ENCODE measurements around the gene OTP. TPM values are rescaled to one million over a fixed set of nuclear protein-coding genes. Genes with fewer than 3 reads are reported as not detected.

The OTP gene
- polyA plus RNA-seq, 1 experiment = not detected

- TF ChIP-seq, protein P1, sequence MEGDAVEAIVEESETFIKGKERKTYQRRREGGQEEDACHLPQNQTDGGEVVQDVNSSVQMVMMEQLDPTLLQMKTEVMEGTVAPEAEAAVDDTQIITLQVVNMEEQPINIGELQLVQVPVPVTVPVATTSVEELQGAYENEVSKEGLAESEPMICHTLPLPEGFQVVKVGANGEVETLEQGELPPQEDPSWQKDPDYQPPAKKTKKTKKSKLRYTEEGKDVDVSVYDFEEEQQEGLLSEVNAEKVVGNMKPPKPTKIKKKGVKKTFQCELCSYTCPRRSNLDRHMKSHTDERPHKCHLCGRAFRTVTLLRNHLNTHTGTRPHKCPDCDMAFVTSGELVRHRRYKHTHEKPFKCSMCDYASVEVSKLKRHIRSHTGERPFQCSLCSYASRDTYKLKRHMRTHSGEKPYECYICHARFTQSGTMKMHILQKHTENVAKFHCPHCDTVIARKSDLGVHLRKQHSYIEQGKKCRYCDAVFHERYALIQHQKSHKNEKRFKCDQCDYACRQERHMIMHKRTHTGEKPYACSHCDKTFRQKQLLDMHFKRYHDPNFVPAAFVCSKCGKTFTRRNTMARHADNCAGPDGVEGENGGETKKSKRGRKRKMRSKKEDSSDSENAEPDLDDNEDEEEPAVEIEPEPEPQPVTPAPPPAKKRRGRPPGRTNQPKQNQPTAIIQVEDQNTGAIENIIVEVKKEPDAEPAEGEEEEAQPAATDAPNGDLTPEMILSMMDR (IDR thresholded peaks at IDR 0.05; ENCODE audit: low read depth, low read length) = no peak
- POLR2A ChIA-PET = no interaction called here
- no peaks in the 10 kb centered on the region for H3K9me3 ChIP-seq (ENCODE audit: control insufficient read depth, insufficient read depth, low read length)
- DNase-seq (ENCODE audit: low read depth, low spot score) = no peak
- peaks cover 2% of the 10 kb centered on the region for H3K27me3 ChIP-seq (ENCODE audit: control insufficient read depth, insufficient read depth, low read length)
- no peak overlapping the region for H3K27ac ChIP-seq (ENCODE audit: low read depth, low read length)
- no peak overlapping the region for H3K4me3 ChIP-seq (ENCODE audit: low read depth, low read length)
- CTCF ChIA-PET = no interaction called here
These were observed 31.2 kb downstream of the OTP start for GRCh38 chr5:77607324-77607723.

DNA sequence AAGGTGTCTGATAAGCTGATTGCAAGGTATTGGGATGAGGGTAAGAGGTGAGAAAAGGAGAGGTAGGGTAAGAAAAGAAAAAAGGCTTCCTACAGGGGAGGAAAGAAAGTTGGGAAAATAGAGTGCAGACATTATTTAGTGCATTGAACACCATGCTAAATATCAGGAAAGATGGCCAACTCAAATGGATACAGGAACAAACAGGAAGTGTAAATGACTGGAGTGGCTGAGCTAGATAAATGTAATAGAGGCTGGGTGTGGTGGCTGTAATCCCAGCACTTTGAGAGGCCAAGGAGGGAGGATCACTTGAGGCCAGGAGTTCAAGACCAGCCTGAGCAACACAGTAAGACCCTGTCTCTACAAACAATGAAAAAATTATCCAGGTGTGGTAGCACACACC lies 32.2 kb downstream of the OTP start:
- TF ChIP-seq, protein P1 (IDR thresholded peaks at IDR 0.05; ENCODE audit: low read depth, low read length) = no peak
- DNase-seq (ENCODE audit: low read depth, low spot score) = no peak
- ChIA-PET CTCF (interaction anchor here (0.6 kb wide), 1 partner anchor 28 kb away, joined by 4 read pairs; no protein-coding TSS in a partner anchor), POLR2A (no interaction called here)
- no peak overlapping the region for H3K4me3 ChIP-seq (ENCODE audit: low read depth, low read length)
- no peak overlapping the region for H3K27ac ChIP-seq (ENCODE audit: low read depth, low read length)
- H3K27me3 ChIP-seq (ENCODE audit: control insufficient read depth, insufficient read depth, low read length) = peaks cover 2% of the 10 kb centered on the region
- no peaks in the 10 kb centered on the region for H3K9me3 ChIP-seq (ENCODE audit: control insufficient read depth, insufficient read depth, low read length)

GRCh38 chr5:77599679-77600078 lies 38.8 kb downstream of the OTP start:
- ChIA-PET POLR2A (no interaction called here), CTCF (no interaction called here)
- H3K9me3 ChIP-seq (ENCODE audit: control insufficient read depth, insufficient read depth, low read length) = no peaks in the 10 kb centered on the region
- peaks cover 2% of the 10 kb centered on the region for H3K27me3 ChIP-seq (ENCODE audit: control insufficient read depth, insufficient read depth, low read length)
- TF ChIP-seq, protein P1 (IDR thresholded peaks at IDR 0.05; ENCODE audit: low read depth, low read length) = no peak
- no peak overlapping the region for H3K27ac ChIP-seq (ENCODE audit: low read depth, low read length)
- no peak for DNase-seq (ENCODE audit: low read depth, low spot score)
- H3K4me3 ChIP-seq (ENCODE audit: low read depth, low read length) = no peak overlapping the region

DNA sequence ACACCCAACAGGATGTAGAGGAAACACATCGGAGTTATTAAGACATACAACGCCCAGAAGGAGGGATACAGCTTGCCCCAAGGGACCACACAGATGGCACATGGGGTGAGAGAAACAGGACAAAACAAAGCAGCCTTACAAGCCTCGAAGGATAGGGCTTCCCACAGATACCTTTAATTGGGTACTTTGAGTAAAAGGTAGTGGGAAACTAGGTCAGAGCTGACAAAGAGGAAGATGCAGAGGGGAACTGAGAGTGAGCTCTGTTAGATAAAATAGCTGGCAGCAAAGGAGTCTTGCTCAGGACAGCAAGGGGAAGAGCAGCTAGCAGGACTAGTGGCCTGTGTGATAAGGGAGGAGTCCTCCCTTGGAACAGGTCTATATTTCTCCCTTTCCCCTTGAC lies 48.2 kb downstream of the OTP start:
- Histone ChIP-seq H3K9me3 (ENCODE audit: control insufficient read depth, insufficient read depth, low read length) (no peaks in the 10 kb centered on the region), H3K27me3 (ENCODE audit: control insufficient read depth, insufficient read depth, low read length) (no peaks in the 10 kb centered on the region), H3K4me3 (ENCODE audit: low read depth, low read length) (no peak overlapping the region), H3K27ac (ENCODE audit: low read depth, low read length) (no peak overlapping the region)
- CTCF ChIA-PET = no interaction called here
- no peak for DNase-seq (ENCODE audit: low read depth, low spot score)
- POLR2A ChIA-PET = no interaction called here
- TF ChIP-seq, protein P1 (IDR thresholded peaks at IDR 0.05; ENCODE audit: low read depth, low read length) = no peak

DNA sequence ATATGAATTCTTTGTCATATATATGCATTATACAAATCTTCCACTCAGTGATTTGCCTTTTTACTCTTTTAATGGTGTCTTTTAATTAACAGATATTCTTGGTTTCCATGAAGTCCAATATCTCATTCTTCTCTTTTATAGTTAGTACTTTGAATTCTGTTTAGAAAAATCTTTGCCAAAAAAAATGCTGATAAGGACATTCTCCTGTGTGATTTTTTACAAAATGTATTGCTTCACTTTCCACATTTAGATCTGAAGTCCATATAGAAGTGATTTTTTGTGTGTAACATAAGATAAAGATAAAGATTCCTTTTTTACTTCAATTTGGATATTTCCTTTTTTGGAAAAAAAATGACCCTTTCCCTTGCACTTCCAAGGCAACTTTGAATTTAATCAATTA lies 50.3 kb downstream of the OTP start:
- H3K9me3 ChIP-seq (ENCODE audit: control insufficient read depth, insufficient read depth, low read length) = no peaks in the 10 kb centered on the region
- CTCF ChIA-PET = no interaction called here
- no peak overlapping the region for H3K27ac ChIP-seq (ENCODE audit: low read depth, low read length)
- POLR2A ChIA-PET = no interaction called here
- DNase-seq (ENCODE audit: low read depth, low spot score) = no peak
- H3K27me3 ChIP-seq (ENCODE audit: control insufficient read depth, insufficient read depth, low read length) = no peaks in the 10 kb centered on the region
- no peak overlapping the region for H3K4me3 ChIP-seq (ENCODE audit: low read depth, low read length)
- TF ChIP-seq, protein P1 (IDR thresholded peaks at IDR 0.05; ENCODE audit: low read depth, low read length) = no peak
